ENCODE measurements around the gene USP47.

GRCh38 chr11:11988681-11989261 lies 147.0 kb downstream of the USP47 start:
- TF ChIP-seq CTCF (conservative IDR thresholded peaks at IDR 0.05; ENCODE audit: low read length) (no peak), EZH2phosphoT487 (IDR thresholded peaks at IDR 0.05; ENCODE audit: borderline replicate concordance, low read depth, low read length) (no peak)
